Dermis blood vessel endothelial cell (primary cell): ENCODE measurements around the gene TMEM150B. TPM values are rescaled to one million over a fixed set of nuclear protein-coding genes. Genes with fewer than 3 reads are reported as not detected.
A peak's percentile ranks its signal among the peaks of the same experiment; 100 is the strongest.

ENCODE experiments used
- DNase-seq: peaks from one replicate; pipeline ENCODE4 v3.0.0; 2010
- total RNA-seq: library from RNA; depleted of rRNA; stranded (reverse); fragments of >200 nt; gene quantifications from 2 replicates; pipeline ENCODE4 v1.2.3, GENCODE V29; 2014

Gene TMEM150B, protein sequence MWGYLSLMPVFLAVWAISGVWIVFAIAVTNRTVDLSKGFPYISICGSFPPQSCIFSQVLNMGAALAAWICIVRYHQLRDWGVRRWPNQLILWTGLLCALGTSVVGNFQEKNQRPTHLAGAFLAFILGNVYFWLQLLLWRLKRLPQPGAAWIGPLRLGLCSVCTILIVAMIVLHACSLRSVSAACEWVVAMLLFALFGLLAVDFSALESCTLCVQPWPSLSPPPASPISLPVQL
- not detected in 2 replicates for total RNA-seq

- DNase-seq: no peak
These were observed at the start of gene TMEM150B for GRCh38 chr19:55325172-55325571. Gene TMEM150B, minus strand, starts transcription at chr19:55325341. Its CDS starts 4,305 bp downstream, at chr19:55321036.

DNA sequence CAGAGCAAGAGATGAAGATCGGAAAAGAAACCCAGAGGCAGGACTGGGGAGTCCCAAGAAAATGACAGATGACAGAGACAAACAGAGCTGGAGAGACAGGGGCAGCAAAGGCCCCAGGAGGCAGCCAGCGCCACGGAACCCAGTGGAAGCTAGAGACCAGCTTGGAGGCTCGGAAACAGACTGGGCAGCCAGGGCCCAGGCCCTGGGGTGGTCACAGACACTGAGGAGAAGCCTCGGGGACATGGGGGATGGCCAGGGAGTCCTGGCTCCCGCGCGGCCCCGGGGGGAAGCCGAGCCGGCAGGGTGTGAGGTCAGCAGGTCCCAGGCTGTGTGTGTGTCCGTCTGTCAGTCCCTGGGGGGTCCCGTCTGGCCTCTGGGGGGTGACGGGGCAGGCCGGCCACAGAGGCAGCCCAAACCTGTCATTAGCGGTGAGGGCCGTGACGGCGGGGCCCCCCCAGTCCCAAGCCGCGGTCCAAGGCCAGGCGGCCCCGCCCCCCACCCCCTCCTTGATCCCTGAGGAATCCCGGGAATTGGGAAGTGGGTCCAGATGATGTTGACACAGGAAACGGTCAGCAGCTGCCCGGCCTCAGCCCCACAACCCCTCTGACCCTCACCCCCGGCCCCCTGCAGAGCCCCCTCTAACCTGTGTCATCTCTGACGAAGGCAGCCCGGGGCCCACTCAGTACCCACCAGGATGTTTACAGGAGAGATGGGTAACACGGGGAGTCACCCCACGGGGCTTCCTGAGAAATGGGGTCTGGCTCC, 49.0 kb upstream of the TMEM150B start:
- DNase-seq: no peak

DNA sequence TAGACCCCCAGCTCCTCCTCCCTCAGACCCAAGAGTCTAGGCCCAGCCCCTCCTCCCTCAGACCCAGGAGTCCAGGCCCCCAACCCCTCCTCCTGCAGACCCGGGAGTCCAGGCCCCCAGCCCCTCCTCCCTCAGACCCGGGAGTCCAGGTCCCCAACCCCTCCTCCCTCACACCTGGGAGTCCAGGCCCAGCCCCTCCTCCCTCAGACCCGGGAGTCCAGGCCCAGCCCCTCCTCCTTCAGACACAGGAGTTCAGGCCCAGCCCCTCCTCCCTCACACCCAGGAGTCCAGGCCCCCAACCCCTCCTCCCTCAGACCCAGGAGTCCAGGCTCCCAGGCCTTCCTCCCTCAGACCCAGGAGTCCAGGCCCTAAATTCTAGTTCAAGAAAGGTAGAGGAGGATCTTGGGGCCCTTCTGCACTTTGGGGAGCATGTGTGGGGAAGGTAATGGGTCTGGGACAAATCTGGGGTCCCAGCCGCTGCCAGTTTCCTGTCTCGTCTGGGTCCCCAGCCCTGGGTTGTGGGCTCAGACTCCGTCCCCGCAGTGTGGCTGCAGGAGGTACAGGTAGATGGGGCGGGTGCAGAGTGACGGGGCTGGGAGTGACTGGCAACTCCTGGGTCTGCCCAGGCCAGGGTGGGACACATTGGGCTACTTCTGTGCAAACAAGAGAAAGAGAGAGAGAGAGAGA, 48.3 kb upstream of the TMEM150B start:
- no peak for DNase-seq

DNA sequence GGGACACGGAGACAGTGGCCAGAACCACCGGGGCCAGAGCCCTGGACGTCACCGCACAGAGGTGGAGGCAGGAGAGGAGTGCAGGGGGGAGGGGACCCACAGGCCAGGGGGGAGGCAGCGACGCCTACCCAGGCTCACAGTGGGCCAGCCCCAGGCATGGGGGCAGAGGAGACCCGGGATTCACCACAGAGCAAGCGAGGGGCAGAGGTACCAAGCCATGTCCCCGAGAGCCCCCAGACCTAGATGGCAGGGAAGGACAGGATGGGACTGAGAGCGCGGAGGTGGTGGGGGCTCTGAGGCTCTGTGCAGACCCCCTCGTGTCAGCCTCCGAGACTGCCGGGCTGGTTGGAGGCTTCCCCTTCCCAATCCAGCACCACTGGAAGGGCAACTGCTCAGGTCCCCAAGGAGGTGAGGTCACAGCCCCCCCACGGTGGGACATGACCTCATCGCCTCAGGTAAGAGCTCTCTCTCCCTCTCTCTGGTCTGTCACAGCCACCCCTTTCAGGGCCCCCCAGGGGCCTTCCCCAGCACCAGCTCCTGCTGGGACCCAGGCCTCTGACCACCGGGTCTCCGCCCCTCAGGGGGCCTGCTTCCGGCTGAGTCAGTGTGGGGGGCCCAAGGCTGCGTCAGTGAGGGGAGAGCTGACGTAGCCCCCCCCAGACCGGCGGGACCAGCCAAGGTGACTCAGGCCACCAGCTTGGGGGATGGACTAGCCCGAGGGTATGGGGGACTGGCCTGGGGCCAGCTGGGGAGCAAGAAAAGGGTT, 47.4 kb upstream of the TMEM150B start:
- DNase-seq: no peak

DNA sequence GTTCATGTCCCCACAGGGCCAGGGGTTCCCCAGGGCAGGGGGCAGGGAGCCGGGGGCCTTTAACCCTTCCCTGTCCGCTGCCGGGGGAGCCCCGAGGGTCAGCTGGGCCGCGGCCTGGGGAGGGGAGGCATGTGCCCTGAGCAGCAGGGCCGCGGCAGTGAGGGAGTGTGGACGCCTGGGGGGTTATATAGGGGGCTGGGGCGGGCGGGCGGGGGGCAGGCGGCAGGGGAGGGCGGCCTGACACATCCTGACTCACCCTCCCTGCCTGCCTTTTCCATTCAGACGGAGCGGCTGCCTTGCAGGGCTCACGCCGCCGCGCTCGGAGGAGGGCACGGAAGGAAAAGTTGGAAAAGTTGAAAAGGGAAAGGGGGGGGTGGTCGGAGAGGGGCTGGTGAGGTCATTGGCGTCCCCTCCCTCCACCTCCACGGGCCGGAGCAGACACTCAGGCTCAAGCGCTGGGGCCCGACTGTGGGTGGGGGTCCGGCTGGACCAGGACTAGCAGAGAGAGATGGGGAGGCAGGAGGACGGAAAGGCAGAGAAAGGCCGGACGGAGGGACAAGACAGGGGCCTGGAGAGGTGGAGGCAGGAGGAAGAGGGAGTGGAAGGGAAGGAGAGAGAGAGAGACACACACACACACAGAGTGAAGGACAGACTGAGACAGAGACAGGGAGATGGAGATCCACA, 45.3 kb upstream of the TMEM150B start, which contains the start of gene IL11:
TSS of gene IL11 (minus strand) at position 159 of the 684 bp plus-strand sequence. CDS start at position 6, 153 bp downstream.
- DNase-seq: no peak

GRCh38 chr19:55369653-55370304, 44.6 kb upstream of the TMEM150B start:
- DNase-seq: no peak

GRCh38 chr19:55368701-55369563, 43.8 kb upstream of the TMEM150B start:
- no peak for DNase-seq

DNA sequence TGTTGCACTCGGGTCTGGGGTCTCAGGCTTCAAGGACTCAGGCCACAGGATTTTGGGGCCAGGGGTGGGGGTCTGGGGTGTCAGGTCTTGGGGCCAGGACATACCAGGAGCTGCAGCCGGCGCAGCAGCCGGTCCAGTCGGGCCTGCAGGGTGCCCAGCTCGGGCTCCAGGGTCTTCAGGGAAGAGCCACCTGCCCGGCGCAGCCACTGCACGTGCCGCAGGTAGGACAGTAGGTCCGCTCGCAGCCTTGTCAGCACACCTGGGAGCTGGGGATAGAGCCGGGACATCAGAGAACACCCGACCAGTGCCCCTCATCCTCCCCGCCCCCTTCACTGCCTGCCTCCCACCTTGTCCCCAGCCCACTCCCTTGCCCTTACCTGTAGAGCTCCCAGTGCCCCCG, 43.0 kb upstream of the TMEM150B start:
- no peak for DNase-seq

DNA sequence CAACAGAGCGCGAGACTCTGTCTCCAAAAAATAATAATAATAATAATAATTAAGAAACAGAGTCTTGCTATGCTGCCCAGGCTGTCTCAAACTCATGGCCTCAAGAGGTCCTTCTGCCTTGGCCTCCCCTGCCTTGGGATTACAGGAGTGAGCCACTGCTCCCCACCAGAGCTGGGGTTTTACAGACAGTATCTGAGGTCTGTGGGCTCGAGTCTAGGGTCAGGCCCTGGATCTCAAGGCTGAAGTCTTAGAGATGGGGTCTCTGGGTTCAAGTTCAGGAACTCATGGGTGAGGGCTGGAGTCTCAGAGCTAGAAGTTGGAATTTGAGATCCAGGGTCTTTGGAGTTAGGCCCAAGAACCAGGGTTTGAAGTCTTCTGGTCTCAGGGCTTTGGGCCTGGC, 41.6 kb upstream of the TMEM150B start:
- DNase-seq: no peak

DNA sequence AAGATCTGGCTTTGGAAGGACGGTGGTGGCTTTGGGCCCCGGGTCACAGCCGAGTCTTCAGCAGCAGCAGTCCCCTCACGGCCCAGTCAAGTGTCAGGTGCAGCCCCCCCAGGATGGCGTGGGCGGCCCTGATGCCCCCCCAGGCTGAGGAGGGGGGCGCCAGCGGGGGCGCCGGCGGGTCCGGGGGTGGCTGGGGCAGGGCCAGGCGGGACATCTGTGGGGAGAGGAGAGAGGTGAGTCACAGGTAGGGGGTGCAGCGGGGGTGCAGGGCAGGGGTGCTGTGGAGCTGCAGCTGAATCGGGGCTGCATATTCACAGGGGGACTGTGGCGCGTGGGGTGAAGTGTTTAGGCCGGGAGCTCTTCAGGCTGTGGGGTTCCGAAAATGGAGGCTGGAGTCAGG, 40.8 kb upstream of the TMEM150B start:
- no peak for DNase-seq

- no peak for DNase-seq
These were observed 40.1 kb upstream of the TMEM150B start for GRCh38 chr19:55365245-55365644.

GRCh38 chr19:55362990-55363716, 38.0 kb upstream of the TMEM150B start, which contains the start of gene GARIN5B:
Gene GARIN5B, minus strand, starts transcription at chr19:55363260. Its CDS starts 194 bp downstream, at chr19:55363066.
- DNase-seq: no peak

- no peak for DNase-seq
These were observed 37.2 kb upstream of the TMEM150B start for GRCh38 chr19:55362174-55362989.

DNA sequence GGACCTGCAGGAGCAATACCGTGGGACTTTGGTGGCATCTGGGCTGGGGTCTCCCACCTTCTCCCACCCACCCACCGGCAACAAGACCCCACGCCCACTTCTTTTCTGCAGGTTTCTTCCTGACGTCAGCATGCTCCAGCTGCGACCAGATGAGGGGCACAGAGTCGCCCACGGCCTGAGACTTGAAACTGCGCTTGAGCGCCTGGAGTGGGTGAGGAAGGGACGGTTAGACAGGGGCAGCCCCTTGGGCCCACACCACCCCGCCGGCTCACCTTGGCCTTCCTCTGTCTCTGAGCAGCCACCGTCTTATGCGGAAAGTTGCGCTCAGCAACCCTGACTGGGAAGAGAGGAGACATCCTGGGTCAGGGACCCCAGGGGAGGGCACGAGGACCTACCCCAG, 35.8 kb upstream of the TMEM150B start:
- DNase-seq: no peak

GRCh38 chr19:55358943-55359908, 34.1 kb upstream of the TMEM150B start:
- DNase-seq: peak; percentile 49

DNA sequence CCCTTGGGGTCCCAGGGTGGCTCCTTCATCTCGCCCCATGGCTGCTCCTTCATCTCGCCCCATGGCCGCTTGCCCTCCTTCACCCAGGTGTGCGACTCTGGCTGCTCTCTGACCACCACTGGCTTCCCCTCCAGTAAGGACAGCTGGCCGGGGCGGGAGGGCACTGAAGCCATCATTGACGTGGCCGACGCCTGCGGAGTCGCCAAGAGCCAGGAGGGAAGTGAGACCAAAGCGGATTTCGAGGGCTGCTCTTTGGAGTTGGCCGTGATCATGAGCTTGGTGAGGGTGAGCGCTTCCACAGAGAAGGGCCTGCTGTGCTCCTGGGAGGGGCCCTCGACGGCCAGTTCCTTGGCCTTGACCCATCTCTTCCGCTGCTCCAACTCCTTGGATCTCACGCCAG, 33.4 kb upstream of the TMEM150B start:
- no peak for DNase-seq

DNA sequence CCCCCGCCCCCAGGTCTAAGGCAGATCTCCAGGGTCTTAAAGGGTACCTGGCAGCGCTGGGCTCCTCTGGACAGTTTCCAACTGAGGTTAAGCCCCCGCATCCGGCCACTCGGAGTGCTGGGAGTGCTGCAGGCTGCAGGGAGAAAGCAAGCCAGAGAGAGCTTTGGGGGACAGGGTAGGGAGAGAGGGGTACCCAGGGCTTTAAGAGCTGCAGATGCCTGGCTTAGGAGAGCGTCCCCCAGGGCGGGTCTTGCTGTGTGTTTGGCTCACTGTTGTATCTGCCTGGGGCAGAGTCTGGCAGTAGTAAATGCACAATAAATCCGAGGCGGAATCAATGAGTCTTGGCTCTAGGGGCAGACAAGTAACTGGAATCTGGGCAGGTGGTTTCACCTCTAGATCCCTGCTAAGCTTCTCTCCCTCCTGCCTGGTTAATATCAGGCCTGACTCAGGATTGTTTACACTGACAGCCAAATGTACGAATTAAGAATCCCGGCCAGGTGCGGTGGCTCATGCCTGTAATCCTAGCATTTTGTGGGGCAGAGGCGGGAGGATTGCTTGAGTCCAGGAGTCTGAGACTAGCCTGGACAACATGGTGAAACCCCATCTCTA, 30.2 kb upstream of the TMEM150B start:
- DNase-seq: no peak
